Neutrophil (primary cell): ENCODE results near the gene ALPK3.

ENCODE experiments used
- H3K27ac ChIP-seq: fragments of 200-600 bp; sonication (generic); 2 replicates; pipeline ENCODE4 v1.5.1; 2016; ENCODE audit warnings: mild to moderate bottlenecking, moderate library complexity
- H3K27me3 ChIP-seq: fragments of 200-600 bp; sonication (generic); 2 replicates; pipeline ENCODE4 v1.6.0; 2016; ENCODE audit warnings: mild to moderate bottlenecking
- H3K36me3 ChIP-seq: fragments of 200-600 bp; sonication (generic); 2 replicates; pipeline ENCODE4 v1.5.1; 2017
- H3K4me1 ChIP-seq, 2 experiments: fragments of 200-600 bp in 1 of 2; sonication (generic) in 1 of 2; 1 replicate in 1 of 2; 2 replicates in 1 of 2; pipeline versions ENCODE4 v1.5.1 to v1.6.1; 2013 to 2016; ENCODE audit warnings: low read depth in 1 of 2, low read length in 1 of 2, mild to moderate bottlenecking in 1 of 2, moderate library complexity in 1 of 2; ENCODE audit not compliant: control insufficient read depth in 1 of 2, insufficient read depth in 1 of 2
- H3K4me3 ChIP-seq, 2 experiments: fragments of 200-600 bp in 1 of 2; sonication (generic) in 1 of 2; 1 replicate in 1 of 2; 2 replicates in 1 of 2; pipeline ENCODE4 v1.5.1; 2013 to 2016; ENCODE audit warnings: low read depth in 1 of 2, low read length in 1 of 2, mild to moderate bottlenecking in 1 of 2, moderate library complexity in 1 of 2
- H3K9me3 ChIP-seq: fragments of 200-600 bp; sonication (generic); 2 replicates; pipeline ENCODE4 v1.5.1; 2016
- TF ChIP-seq, protein P1 (sequence below): fragments of 200-600 bp; sonication (generic); IDR thresholded peaks from 2 replicates; pipeline ENCODE4 v1.5.1; 2016; ENCODE audit warnings: antibody characterized with exemption

The ALPK3 gene

DNA sequence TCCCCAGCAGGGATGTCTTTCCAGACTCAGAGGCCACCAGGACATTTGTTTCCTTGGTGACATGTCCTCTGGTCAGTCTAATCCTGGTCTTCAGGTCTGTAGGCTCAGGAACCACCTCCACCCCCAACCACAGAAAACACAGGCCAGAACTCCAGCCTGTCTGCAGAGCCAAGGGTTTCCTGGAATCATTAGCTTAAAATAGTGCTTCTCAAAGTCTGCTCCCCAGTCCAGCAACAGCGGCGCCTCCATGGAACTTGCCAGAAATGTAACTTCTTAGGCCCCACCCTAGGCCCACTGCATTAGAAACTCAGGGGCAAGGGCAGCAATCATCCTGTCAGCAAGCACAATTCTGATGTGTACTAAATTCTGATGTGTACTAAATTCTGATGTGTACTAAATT, 87.3 kb downstream of the ALPK3 start:
- Histone ChIP-seq H3K4me1 (no peaks in the 10 kb centered on the region), H3K4me3 (no peak overlapping the region), H3K27me3 (no peaks in the 10 kb centered on the region), H3K27ac (no peak overlapping the region), H3K9me3 (no peaks in the 10 kb centered on the region), H3K36me3 (no peaks in the 10 kb centered on the region)
- TF ChIP-seq, protein P1, sequence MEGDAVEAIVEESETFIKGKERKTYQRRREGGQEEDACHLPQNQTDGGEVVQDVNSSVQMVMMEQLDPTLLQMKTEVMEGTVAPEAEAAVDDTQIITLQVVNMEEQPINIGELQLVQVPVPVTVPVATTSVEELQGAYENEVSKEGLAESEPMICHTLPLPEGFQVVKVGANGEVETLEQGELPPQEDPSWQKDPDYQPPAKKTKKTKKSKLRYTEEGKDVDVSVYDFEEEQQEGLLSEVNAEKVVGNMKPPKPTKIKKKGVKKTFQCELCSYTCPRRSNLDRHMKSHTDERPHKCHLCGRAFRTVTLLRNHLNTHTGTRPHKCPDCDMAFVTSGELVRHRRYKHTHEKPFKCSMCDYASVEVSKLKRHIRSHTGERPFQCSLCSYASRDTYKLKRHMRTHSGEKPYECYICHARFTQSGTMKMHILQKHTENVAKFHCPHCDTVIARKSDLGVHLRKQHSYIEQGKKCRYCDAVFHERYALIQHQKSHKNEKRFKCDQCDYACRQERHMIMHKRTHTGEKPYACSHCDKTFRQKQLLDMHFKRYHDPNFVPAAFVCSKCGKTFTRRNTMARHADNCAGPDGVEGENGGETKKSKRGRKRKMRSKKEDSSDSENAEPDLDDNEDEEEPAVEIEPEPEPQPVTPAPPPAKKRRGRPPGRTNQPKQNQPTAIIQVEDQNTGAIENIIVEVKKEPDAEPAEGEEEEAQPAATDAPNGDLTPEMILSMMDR: no peak

DNA sequence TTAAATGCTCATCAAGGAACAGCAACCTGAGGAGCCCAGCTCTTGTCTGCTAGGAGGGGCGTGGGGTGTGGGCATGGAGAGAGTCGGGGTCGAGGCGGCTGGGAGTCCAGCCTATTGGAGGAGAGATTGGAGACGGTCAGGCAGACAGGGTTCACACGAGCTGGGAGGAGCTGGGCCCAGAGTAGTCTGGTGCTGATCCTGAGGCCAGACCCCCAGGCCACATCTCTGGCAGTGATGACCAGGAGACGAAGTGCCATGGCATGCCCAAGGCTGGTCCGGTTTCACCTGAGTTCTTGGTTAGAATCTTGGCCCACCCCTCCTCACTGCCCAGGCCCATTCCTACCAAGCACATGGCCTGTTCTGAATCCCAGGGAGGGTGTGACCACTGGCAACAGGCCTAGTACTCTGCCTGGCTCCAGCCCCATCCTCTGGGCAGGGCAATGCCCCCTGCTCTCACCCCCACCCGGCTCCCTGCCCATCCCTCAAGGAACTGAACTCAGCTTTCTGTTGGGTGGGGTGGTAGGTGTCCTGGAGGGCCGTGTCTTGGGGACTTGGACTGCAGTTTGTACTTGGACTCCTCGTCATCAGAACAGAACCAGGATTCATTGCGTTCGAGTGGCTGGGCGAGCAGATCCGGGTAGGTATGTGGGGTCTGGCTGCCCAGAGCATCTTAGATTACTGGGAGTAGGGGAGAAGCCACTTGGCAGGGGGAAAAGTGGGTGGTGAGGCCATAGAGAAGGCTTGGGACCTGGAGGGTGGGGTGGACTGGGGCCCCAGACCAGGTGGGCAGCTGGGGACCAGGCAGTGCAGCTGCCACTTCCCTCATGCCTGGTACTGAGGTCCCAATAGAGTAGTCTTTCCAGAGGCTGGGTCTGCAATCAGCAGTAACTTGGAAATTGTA, 88.1 kb downstream of the ALPK3 start:
- Histone ChIP-seq H3K4me1 (no peaks in the 10 kb centered on the region), H3K9me3 (no peaks in the 10 kb centered on the region), H3K27ac (no peak overlapping the region), H3K4me3 (no peak overlapping the region), H3K36me3 (no peaks in the 10 kb centered on the region), H3K27me3 (no peaks in the 10 kb centered on the region)
- TF ChIP-seq, protein P1: no peak

DNA sequence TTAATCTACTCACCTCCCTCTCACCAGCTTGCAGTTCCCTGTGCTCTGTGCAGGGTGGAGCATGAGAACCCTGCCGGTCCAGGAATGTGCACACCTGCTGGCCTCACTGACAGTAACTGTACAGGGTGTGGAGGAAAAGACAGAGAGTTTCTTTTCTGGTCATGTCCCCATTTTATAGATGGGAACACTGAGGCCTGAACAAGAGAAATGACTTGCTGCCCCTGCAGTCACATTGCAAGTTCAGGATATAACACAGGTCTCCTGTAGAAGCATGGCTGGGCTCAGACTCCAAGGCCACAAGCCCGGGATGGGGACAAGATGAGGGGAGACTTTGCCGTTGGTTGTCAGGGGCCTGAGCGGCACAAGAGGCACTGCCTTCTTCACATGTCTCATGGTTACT, 90.6 kb downstream of the ALPK3 start:
- TF ChIP-seq, protein P1: no peak
- H3K4me1 ChIP-seq: no peaks in the 10 kb centered on the region
- no peaks in the 10 kb centered on the region for H3K27me3 ChIP-seq
- no peaks in the 10 kb centered on the region for H3K36me3 ChIP-seq
- H3K27ac ChIP-seq: no peak overlapping the region
- H3K9me3 ChIP-seq: no peaks in the 10 kb centered on the region
- no peak overlapping the region for H3K4me3 ChIP-seq

DNA sequence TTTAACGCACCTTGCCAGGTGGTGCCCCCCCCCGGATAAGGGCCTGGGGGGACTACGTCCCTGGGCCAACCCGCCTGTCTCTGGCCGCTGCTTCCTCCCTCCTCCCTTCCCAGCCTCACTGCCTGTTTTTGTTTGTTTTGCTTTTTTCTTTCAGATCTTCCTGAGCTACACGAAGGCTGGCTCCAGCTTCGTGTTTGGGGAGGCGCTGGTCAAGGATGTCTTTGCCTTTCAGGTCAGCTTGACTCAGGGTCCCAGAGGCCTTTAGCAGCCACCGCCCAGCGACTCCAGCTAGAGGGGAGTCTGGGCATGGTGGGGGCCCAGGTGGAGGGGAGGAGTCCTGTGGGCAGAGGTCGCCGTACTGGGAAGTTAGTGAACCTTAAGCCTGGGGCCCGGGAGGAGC, 91.4 kb downstream of the ALPK3 start:
- no peak overlapping the region for H3K4me3 ChIP-seq
- H3K9me3 ChIP-seq: no peaks in the 10 kb centered on the region
- no peaks in the 10 kb centered on the region for H3K4me1 ChIP-seq
- H3K36me3 ChIP-seq: no peaks in the 10 kb centered on the region
- TF ChIP-seq, protein P1: no peak
- no peaks in the 10 kb centered on the region for H3K27me3 ChIP-seq
- H3K27ac ChIP-seq: no peak overlapping the region

DNA sequence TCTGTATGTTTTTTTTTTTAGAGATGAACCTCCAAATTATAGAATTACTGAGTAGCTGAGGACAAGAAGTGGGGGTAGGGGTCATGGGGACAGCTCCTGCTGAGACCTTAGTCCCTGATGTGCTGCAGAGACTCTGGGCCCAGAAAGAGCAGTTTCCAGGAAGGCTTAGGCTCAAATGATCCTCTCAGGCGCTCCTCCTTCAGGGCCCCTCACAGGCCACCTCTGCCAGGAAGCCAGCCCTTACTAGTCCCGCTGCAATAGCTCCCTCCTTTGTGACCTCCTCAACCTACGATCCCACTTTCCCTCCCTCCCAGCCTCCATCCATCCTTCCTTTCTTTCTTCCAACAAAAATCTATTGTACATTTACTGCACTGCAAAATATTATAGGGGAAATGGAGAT, 91.9 kb downstream of the ALPK3 start:
- H3K36me3 ChIP-seq: no peaks in the 10 kb centered on the region
- no peak overlapping the region for H3K27ac ChIP-seq
- H3K27me3 ChIP-seq: no peaks in the 10 kb centered on the region
- no peak overlapping the region for H3K4me3 ChIP-seq
- TF ChIP-seq, protein P1: no peak
- no peaks in the 10 kb centered on the region for H3K4me1 ChIP-seq
- no peaks in the 10 kb centered on the region for H3K9me3 ChIP-seq
